IMR-90 (cell line): Measurements from ENCODE around the gene CDH7. TPM values are rescaled to one million over a fixed set of nuclear protein-coding genes. Genes with fewer than 3 reads are reported as not detected.

Source experiments
- ATAC-seq: fragments of 200-7000 bp; cut with Tn5 transposase; 2 replicates; pipeline ENCODE4 v1.9.1; 2020; ENCODE audit warnings: low read depth, mild to moderate bottlenecking, moderate library complexity
- BruUV-seq: library from RNA; stranded (reverse); fragments of 400-500 nt; replicated peaks from 2 replicates; lab custom pipeline; 2021; lab: Mats Ljungman, UMichigan
- CTCF ChIA-PET: fragments of 300-600 bp; formaldehyde crosslinking; extraction: SDS; loops from one replicate; lab custom pipeline; 2021; ENCODE audit warnings: antibody characterized with exemption; lab: Yijun Ruan, JAX
- POLR2A ChIA-PET: fragments of 300-600 bp; sonication (Branson Sonifier 250); formaldehyde crosslinking; loops from one replicate; lab custom pipeline; 2022; ENCODE audit warnings: antibody characterized with exemption; ENCODE audit not compliant: unreplicated experiment; lab: Charles Lee
- DNase-seq: peaks from one replicate; pipeline ENCODE4 v3.0.0; 2013
- H2AFZ ChIP-seq: replicated peaks from 2 replicates; pipeline ENCODE3; 2013; ENCODE audit warnings: low read length, mild to moderate bottlenecking; ENCODE audit not compliant: poor library complexity
- H2AK5ac ChIP-seq: 2 replicates; pipeline ENCODE4 v1.6.1; 2013; ENCODE audit warnings: low read depth, low read length, inconsistent platforms
- H2AK9ac ChIP-seq: replicated peaks from 2 replicates; pipeline ENCODE3; 2013; ENCODE audit warnings: mild to moderate bottlenecking, low read depth, low read length, moderate library complexity; ENCODE audit not compliant: poor library complexity
- H2BK120ac ChIP-seq: 2 replicates; pipeline ENCODE4 v1.6.1; 2013; ENCODE audit warnings: low read depth, low read length, inconsistent platforms
- H2BK15ac ChIP-seq: 3 replicates; pipeline ENCODE4 v1.6.1; 2013; ENCODE audit warnings: low read depth, low read length, inconsistent platforms
- H2BK20ac ChIP-seq: 2 replicates; pipeline ENCODE4 v1.6.1; 2013; ENCODE audit warnings: low read depth, mild to moderate bottlenecking, inconsistent platforms, low read length, moderate library complexity
- H2BK5ac ChIP-seq: 2 replicates; pipeline ENCODE4 v1.6.1; 2013; ENCODE audit warnings: mild to moderate bottlenecking, low read depth, low read length, inconsistent platforms; ENCODE audit not compliant: poor library complexity, severe bottlenecking
- H3K14ac ChIP-seq: replicated peaks from 2 replicates; pipeline ENCODE4 v1.6.1; 2013; ENCODE audit warnings: low read depth, low read length, inconsistent platforms
- H3K18ac ChIP-seq: 2 replicates; pipeline ENCODE4 v1.6.1; 2013; ENCODE audit warnings: low read depth, low read length, control low read depth
- H3K23ac ChIP-seq: 2 replicates; pipeline ENCODE4 v1.6.1; 2013; ENCODE audit warnings: low read depth, low read length, inconsistent platforms
- H3K27ac ChIP-seq: 2 replicates; pipeline ENCODE4 v1.5.1; 2013; ENCODE audit warnings: mild to moderate bottlenecking, control low read depth, low read length; ENCODE audit not compliant: insufficient read depth
- H3K27me3 ChIP-seq: 2 replicates; pipeline ENCODE4 v1.6.1; 2013; ENCODE audit warnings: low read length; ENCODE audit not compliant: control insufficient read depth, insufficient read depth
- H3K36me3 ChIP-seq: 2 replicates; pipeline ENCODE4 v1.6.1; 2013; ENCODE audit warnings: low read length, mixed read lengths; ENCODE audit not compliant: control insufficient read depth, insufficient read depth
- H3K4ac ChIP-seq: 2 replicates; pipeline ENCODE4 v1.6.1; 2013; ENCODE audit warnings: low read depth, low read length, inconsistent platforms
- H3K4me1 ChIP-seq: 2 replicates; pipeline ENCODE4 v1.6.1; 2013; ENCODE audit warnings: low read length, mixed read lengths; ENCODE audit not compliant: control insufficient read depth, insufficient read depth
- H3K4me2 ChIP-seq: 2 replicates; pipeline ENCODE4 v1.6.1; 2013; ENCODE audit warnings: low read depth, mild to moderate bottlenecking, control low read depth, low read length, moderate library complexity
- H3K4me3 ChIP-seq: 2 replicates; pipeline ENCODE4 v1.5.1; 2013; ENCODE audit warnings: low read depth, mild to moderate bottlenecking, control low read depth, low read length, moderate library complexity; ENCODE audit not compliant: insufficient read depth
- H3K56ac ChIP-seq: 2 replicates; pipeline ENCODE4 v1.6.1; 2013; ENCODE audit warnings: low read length, inconsistent platforms; ENCODE audit not compliant: insufficient read depth; ENCODE audit errors: extremely low read depth
- H3K79me1 ChIP-seq, 2 experiments: 2 replicates each; pipeline ENCODE4 v1.6.1; 2013; ENCODE audit warnings: low read length in 2 of 2, inconsistent platforms in 1 of 2, low read depth in 1 of 2
- H3K9ac ChIP-seq: 2 replicates; pipeline ENCODE4 v1.6.1; 2013; ENCODE audit warnings: low read depth, low read length, control low read depth
- H3K9me1 ChIP-seq: 2 replicates; pipeline ENCODE4 v1.6.1; 2013; ENCODE audit warnings: low read length, inconsistent platforms; ENCODE audit not compliant: insufficient read depth
- H3K9me3 ChIP-seq: 2 replicates; pipeline ENCODE4 v1.6.1; 2013; ENCODE audit warnings: low read length; ENCODE audit not compliant: control insufficient read depth, insufficient read depth
- H4K20me1 ChIP-seq: 2 replicates; pipeline ENCODE4 v1.6.1; 2013; ENCODE audit warnings: low read length, inconsistent platforms; ENCODE audit not compliant: insufficient read depth
- H4K5ac ChIP-seq: 2 replicates; pipeline ENCODE4 v1.6.1; 2013; ENCODE audit warnings: mild to moderate bottlenecking, low read depth, low read length, control low read depth
- H4K8ac ChIP-seq, 2 experiments: 2 replicates each; pipeline ENCODE4 v1.6.1; 2013; ENCODE audit warnings: low read depth in 2 of 2, low read length in 2 of 2, control low read depth in 1 of 2, inconsistent platforms in 1 of 2
- H4K91ac ChIP-seq: 2 replicates; pipeline ENCODE4 v1.6.1; 2013; ENCODE audit warnings: low read depth, low read length, inconsistent platforms; ENCODE audit not compliant: insufficient read depth
- FOS ChIP-seq: fragments of 150-350 bp; IDR thresholded peaks from 2 replicates; pipeline ENCODE4 v1.6.1; 2016; ENCODE audit warnings: low read depth, low read length
- MAFK ChIP-seq: IDR thresholded peaks from 2 replicates; pipeline ENCODE4 v1.6.1; 2012; ENCODE audit warnings: low read depth, low read length, improper control_type of control experiment
- MXI1 ChIP-seq: IDR thresholded peaks from 2 replicates; pipeline ENCODE4 v1.6.1; 2012; ENCODE audit warnings: low read depth, mild to moderate bottlenecking, low read length, moderate library complexity, borderline replicate concordance
- NFE2L2 ChIP-seq: fragments of 150-350 bp; IDR thresholded peaks from 2 replicates; pipeline ENCODE4 v1.6.1; 2016; ENCODE audit warnings: low read depth, mild to moderate bottlenecking, low read length
- POLR2A ChIP-seq: IDR thresholded peaks from 2 replicates; pipeline ENCODE4 v1.6.1; 2012; ENCODE audit warnings: mild to moderate bottlenecking, low read depth, low read length
- RAD21 ChIP-seq: IDR thresholded peaks from 2 replicates; pipeline ENCODE4 v1.6.1; 2012; ENCODE audit warnings: low read length, improper control_type of control experiment
- RFX5 ChIP-seq: IDR thresholded peaks from 2 replicates; pipeline ENCODE4 v1.8.0; 2012; ENCODE audit warnings: low read depth, mild to moderate bottlenecking, low read length, moderate library complexity
- SMC3 ChIP-seq: fragments of 150-350 bp; IDR thresholded peaks from 2 replicates; pipeline ENCODE4 v1.6.1; 2016; ENCODE audit warnings: low read depth, mild to moderate bottlenecking, antibody characterized with exemption, low read length, moderate library complexity
- WGBS, 2 experiments: methylation state at CpG; one replicate each; pipeline versions ENCODE4 v1.1.5 to v1.1.7; 2013; ENCODE audit warnings: missing lambda C conversion rate in 2 of 2; ENCODE audit not compliant: insufficient read length in 1 of 2; ENCODE audit errors: extremely low coverage in 2 of 2; 5-methylcytosine and 5-hydroxymethylcytosine counted together
- dilution Hi-C: fragments of 300-500 bp; cut with HindIII; formaldehyde crosslinking; loops from one replicate; pipeline ENCODE4 v1.14.3; 2018; ENCODE audit warnings: low sequenced_read_pairs; ENCODE audit not compliant: unreplicated experiment
- in situ Hi-C: fragments of 300-500 bp; cut with MboI; formaldehyde crosslinking; loops from 3 replicates; pipeline ENCODE4 v1.14.3; 2019; ENCODE audit warnings: low sequenced_read_pairs, inconsistent platforms, mixed read lengths
- intact Hi-C: fragments of 100-400 bp; cut with micrococcal nuclease; formaldehyde crosslinking; loops from 2 replicates; pipeline ENCODE4 v1.10.0; 2022
- polyA plus RNA-seq, 3 experiments: library from polyadenylated mRNA; depleted of rRNA; stranded (reverse); fragments of >200 nt; gene quantifications; 2 replicates each; pipeline ENCODE4 v1.2.3, GENCODE V29; 2012; ENCODE audit warnings: low replicate concordance in 1 of 3
- total RNA-seq: library from RNA; depleted of rRNA; stranded (reverse); fragments of >200 nt; gene quantifications from 2 replicates; pipeline ENCODE4 v1.2.3, GENCODE V29; 2012
- TF ChIP-seq, protein P1 (sequence below): fragments of 150-350 bp; IDR thresholded peaks from 2 replicates; pipeline ENCODE4 v1.6.1; 2016; ENCODE audit warnings: low read depth, mild to moderate bottlenecking, low read length, moderate library complexity, borderline replicate concordance

CDH7 gene
- total and polyA plus RNA-seq, 2 of the 4 experiments (the other 2 are of a cell fraction), result not detected

DNA sequence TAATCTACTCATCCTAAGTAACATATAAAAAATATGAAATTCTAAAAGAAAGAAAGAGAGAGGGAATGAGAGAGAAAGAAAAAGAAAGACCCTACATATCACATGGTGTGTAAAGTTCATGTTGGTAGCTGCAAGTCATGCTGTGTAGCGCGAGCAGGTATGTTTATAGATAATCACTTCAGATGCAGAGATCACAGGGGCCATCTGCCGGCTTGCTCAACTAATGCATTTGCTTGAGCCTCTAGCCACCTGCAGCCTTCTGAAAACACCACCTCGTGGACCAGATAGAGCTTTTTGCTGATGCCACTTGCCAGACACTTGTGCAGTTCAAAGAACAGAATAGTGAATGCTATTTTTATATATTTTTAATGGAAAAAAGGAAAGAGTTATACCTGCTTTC, 37.6 kb downstream of the CDH7 start:
- CTCF ChIA-PET, result no interaction called here
- no peak overlapping the region for H2BK120ac ChIP-seq
- no peak overlapping the region for H3K14ac ChIP-seq
- dilution Hi-C loops, result no loop called here
- no peak overlapping the region for H3K27ac ChIP-seq
- H4K8ac ChIP-seq, result no peak overlapping the region
- no TSS peak for BruUV-seq
- ATAC-seq (no peak), DNase-seq (no peak)
- no peak overlapping the region for H3K9ac ChIP-seq
- in situ Hi-C loops, result no loop called here
- no peak overlapping the region for H2AFZ ChIP-seq
- no peak overlapping the region for H2BK15ac ChIP-seq
- H3K4me2 ChIP-seq, result no peak overlapping the region
- H4K20me1 ChIP-seq, result no peaks in the 10 kb centered on the region
- POLR2A ChIA-PET, result no interaction called here
- no peak for TF ChIP-seq MAFK
- no peak for TF ChIP-seq RFX5
- TF ChIP-seq, protein P1, sequence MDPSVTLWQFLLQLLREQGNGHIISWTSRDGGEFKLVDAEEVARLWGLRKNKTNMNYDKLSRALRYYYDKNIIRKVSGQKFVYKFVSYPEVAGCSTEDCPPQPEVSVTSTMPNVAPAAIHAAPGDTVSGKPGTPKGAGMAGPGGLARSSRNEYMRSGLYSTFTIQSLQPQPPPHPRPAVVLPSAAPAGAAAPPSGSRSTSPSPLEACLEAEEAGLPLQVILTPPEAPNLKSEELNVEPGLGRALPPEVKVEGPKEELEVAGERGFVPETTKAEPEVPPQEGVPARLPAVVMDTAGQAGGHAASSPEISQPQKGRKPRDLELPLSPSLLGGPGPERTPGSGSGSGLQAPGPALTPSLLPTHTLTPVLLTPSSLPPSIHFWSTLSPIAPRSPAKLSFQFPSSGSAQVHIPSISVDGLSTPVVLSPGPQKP, result no peak
- no peak for TF ChIP-seq FOS
- no peak for TF ChIP-seq SMC3
- TF ChIP-seq MXI1, result no peak
- TF ChIP-seq RAD21, result no peak
- TF ChIP-seq NFE2L2, result no peak
- TF ChIP-seq POLR2A, result no peak
- 20% methylated on average over 1 of the region's 4 CpGs; no CpG with 5 or more reads in 1 of the 2 experiments for WGBS, 2 experiments
- no peaks in the 10 kb centered on the region for H3K79me1 ChIP-seq
- H3K4me1 ChIP-seq, result no peaks in the 10 kb centered on the region
- no peak overlapping the region for H2AK5ac ChIP-seq
- no peaks in the 10 kb centered on the region; the same call in 1 of the 2 replicates for H3K9me3 ChIP-seq
- H3K9me1 ChIP-seq, result no peaks in the 10 kb centered on the region
- no peak overlapping the region for H4K5ac ChIP-seq
- no peak overlapping the region for H2AK9ac ChIP-seq
- no peak overlapping the region for H3K4me3 ChIP-seq
- no peaks in the 10 kb centered on the region for H3K27me3 ChIP-seq
- no peak overlapping the region for H2BK20ac ChIP-seq
- H3K36me3 ChIP-seq, result no peaks in the 10 kb centered on the region
- no peak overlapping the region for H3K18ac ChIP-seq
- intact Hi-C loops, result no loop called here
- no peak overlapping the region for H3K23ac ChIP-seq
- no peak overlapping the region for H3K56ac ChIP-seq
- no peak overlapping the region for H3K4ac ChIP-seq
- no peak overlapping the region for H2BK5ac ChIP-seq
- H4K91ac ChIP-seq, result no peak overlapping the region
